ENCODE measurements around the gene ABCF2. TPM values are rescaled to one million over a fixed set of nuclear protein-coding genes. Genes with fewer than 3 reads are reported as not detected.

ABCF2 gene
- 26.3 TPM for total RNA-seq
- long read RNA-seq, transcript ABCF2-201 (15 exons, 3,546 nt), result major isoform, 56 of 65 reads
- long read RNA-seq, partial matches to known transcripts, result 7 of 65 reads
- long read RNA-seq, other reads (novel, unspliced or antisense), result 2 of 65 reads

- H3K9me3 ChIP-seq, result no peaks in the 10 kb centered on the region
- DNase-seq (peak; percentile 99), ATAC-seq (peak; percentile 99)
- peaks cover 25% of the 10 kb centered on the region for H3K4me1 ChIP-seq
- TF ChIP-seq CTCF (IDR thresholded peaks at IDR 0.05), result no peak
- peak within 1 kb of the TSS; percentile 86 for H3K27ac ChIP-seq
- H3K27me3 ChIP-seq, result no peaks in the 10 kb centered on the region
- intact Hi-C loops (cut with DNase I), result no loop called here
- H3K4me3 ChIP-seq, result peak within 1 kb of the TSS; percentile 83
- H3K36me3 ChIP-seq, result peaks cover 26% of the 10 kb centered on the region
Observed at GRCh38 chr7:151226875-151227782, at the start of gene ABCF2. Gene ABCF2 (minus strand): TSS chr7:151227205. CDS start chr7:151226458, 747 bp downstream.

GRCh38 chr7:151275813-151276577, 49.0 kb upstream of the ABCF2 start:
- DNase-seq (peak; percentile 75), ATAC-seq (peak; percentile 51)
- Histone ChIP-seq H3K4me3 (peak overlapping the region; percentile 44), H3K9me3 (no peaks in the 10 kb centered on the region), H3K36me3 (no peaks in the 10 kb centered on the region), H3K4me1 (peaks cover 28% of the 10 kb centered on the region), H3K27me3 (no peaks in the 10 kb centered on the region), H3K27ac (no peak overlapping the region)
- TF ChIP-seq CTCF (IDR thresholded peaks at IDR 0.05), result no peak
- intact Hi-C loops (cut with DNase I), result no loop called here

GRCh38 chr7:151274936-151275812, 48.2 kb upstream of the ABCF2 start:
- Histone ChIP-seq H3K27me3 (no peaks in the 10 kb centered on the region), H3K4me3 (no peak overlapping the region), H3K4me1 (peaks cover 29% of the 10 kb centered on the region), H3K9me3 (no peaks in the 10 kb centered on the region), H3K36me3 (no peaks in the 10 kb centered on the region), H3K27ac (no peak overlapping the region)
- no peak for TF ChIP-seq CTCF (IDR thresholded peaks at IDR 0.05)
- DNase-seq (no peak), ATAC-seq (no peak)
- intact Hi-C loops (cut with DNase I), result no loop called here

- DNase-seq, result no peak
- H3K4me1 ChIP-seq, result peaks cover 29% of the 10 kb centered on the region
- H3K4me3 ChIP-seq, result no peak overlapping the region
Observed at GRCh38 chr7:151274396-151274795, 47.4 kb upstream of the ABCF2 start.

More at GRCh38 chr7:151274396-151274795, 47.4 kb upstream of the ABCF2 start:
- Histone ChIP-seq H3K36me3 (no peaks in the 10 kb centered on the region), H3K9me3 (no peaks in the 10 kb centered on the region), H3K27ac (no peak overlapping the region), H3K27me3 (no peaks in the 10 kb centered on the region)
- ATAC-seq, result no peak
- intact Hi-C loops (cut with DNase I), result no loop called here
- TF ChIP-seq CTCF (IDR thresholded peaks at IDR 0.05), result no peak
